Natural killer cell treated with Interleukin-12 subunit alpha and Interleukin-12 subunit beta and Interleukin-15 and Interleukin-18, amount 100 ng/mL, for 72 hours (primary cell): ENCODE measurements around the gene CCL23. TPM values are rescaled to one million over a fixed set of nuclear protein-coding genes. Genes with fewer than 3 reads are reported as not detected.
"Not testable (repeated sequence)": the region's sequence is repeated elsewhere in the genome, so short reads cannot be mapped to it uniquely, and the experiment has no call there.

Experiments
- ATAC-seq, 2 donors: fragments of 150-1000 bp; cut with Tn5 transposase in 1 of 2; sonication (Bioruptor Pico), chemical (Tn5 transposase) in 1 of 2; 2 replicates each; pipeline ENCODE4 v1.10.0; 2021
- DNase-seq: peaks from one replicate; pipeline ENCODE4 v3.0.0; 2022; ENCODE audit warnings: low spot score
- H3K27ac Mint-ChIP-seq, 2 donors: 1 replicate in 1 of 2; 2 replicates in 1 of 2; pipeline ENCODE4 v1.8.0; 2022; ENCODE audit warnings: mixed read lengths in 2 of 2, mild to moderate bottlenecking in 1 of 2, moderate library complexity in 1 of 2
- H3K27me3 Mint-ChIP-seq, 2 donors: 1 replicate in 1 of 2; 2 replicates in 1 of 2; pipeline ENCODE4 v1.8.0; 2022; ENCODE audit warnings: mixed read lengths in 2 of 2
- H3K36me3 Mint-ChIP-seq: one replicate; pipeline ENCODE4 v1.8.0; 2022; ENCODE audit warnings: mixed read lengths
- H3K4me1 Mint-ChIP-seq, 2 donors: 1 replicate in 1 of 2; 2 replicates in 1 of 2; pipeline ENCODE4 v1.8.0; 2022; ENCODE audit warnings: low read depth in 2 of 2, mixed read lengths in 2 of 2, mild to moderate bottlenecking in 1 of 2
- H3K4me3 Mint-ChIP-seq: one replicate; pipeline ENCODE4 v1.8.0; 2022; ENCODE audit warnings: mixed read lengths
- H3K9me3 Mint-ChIP-seq: 2 replicates; pipeline ENCODE4 v1.8.0; 2022; ENCODE audit warnings: mixed read lengths
- total RNA-seq, 2 donors: library from RNA; stranded (reverse); gene quantifications; one replicate each; pipeline ENCODE4 v1.2.3, GENCODE V29; 2022

CCL23 gene
- total RNA-seq, 2 donors from 2014 or later, result 1.7 TPM; not detected in 1

DNA sequence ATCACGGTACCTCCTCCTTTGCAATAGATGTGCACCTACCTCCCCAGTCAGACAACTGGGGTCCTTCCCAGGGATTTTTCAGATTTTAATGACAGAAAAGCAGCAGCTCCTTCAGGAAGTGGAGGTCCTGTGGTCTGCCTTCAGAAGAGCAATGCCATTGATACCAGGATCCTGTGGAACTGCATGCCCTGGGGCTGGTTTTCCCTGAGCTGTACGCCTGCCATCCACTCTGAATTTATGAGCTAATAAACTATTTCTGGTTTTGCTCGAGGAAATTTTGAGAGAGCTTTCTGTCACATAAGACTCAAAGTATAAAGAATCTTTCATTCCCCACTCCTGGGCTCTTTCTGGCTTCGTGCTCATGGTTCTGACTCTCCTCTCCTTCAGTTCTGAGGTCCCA, 10.0 kb upstream of the CCL23 start:
- no peak for DNase-seq
- no peaks in the 10 kb centered on the region for H3K36me3 Mint-ChIP-seq
- no peak overlapping the region for H3K4me3 Mint-ChIP-seq
- peaks cover 5 to 8% of the 10 kb centered on the region in 2 donors for H3K4me1 Mint-ChIP-seq
- H3K27me3 Mint-ChIP-seq, result no peaks in the 10 kb centered on the region
- ATAC-seq, result no peak
- no peak overlapping the region for H3K27ac Mint-ChIP-seq
- H3K9me3 Mint-ChIP-seq, result no peaks in the 10 kb centered on the region

DNA sequence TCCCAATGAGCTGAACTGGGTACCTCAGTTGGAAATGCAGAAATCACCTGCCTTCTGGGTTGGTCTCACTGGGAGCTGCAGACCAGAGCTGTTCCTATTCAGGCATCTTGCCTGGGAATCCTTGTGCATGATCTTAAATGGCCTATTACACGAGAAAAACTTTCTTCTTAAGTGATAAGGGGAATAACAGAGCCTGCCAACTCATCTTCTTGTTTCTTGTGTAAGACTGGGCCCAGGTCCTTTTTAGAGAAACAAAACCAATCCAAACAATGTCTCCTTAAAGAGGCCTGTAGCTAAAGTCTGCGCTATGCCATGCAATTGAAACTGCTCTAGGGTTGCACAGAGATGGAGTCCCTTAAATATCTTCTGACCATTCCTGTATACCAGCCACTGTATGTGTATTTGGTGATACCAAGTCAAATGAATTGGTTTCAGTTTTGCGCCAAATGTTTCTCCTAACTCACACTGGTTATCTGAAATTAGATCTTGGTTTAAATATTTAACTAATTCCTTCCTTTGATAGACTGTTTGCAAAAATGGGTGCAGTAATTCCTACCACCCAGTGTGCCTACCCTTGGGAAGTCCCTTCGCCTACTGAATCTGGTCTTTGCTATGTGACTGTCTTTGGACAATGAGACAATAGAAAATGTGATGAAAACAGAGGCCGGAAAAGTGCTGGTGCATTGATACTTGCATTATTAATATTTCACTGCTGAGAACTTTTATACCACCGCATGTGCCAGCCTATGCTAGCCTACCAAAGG, 6.5 kb upstream of the CCL23 start:
- Mint-ChIP-seq H3K27ac (no peak overlapping the region), H3K36me3 (peaks cover 7% of the 10 kb centered on the region), H3K9me3 (peaks cover 4% of the 10 kb centered on the region), H3K27me3 (peaks cover 0 to 5% of the 10 kb centered on the region in 2 donors), H3K4me1 (peaks cover 5 to 12% of the 10 kb centered on the region in 2 donors), H3K4me3 (no peak overlapping the region)
- no peak for ATAC-seq
- DNase-seq, result no peak

DNA sequence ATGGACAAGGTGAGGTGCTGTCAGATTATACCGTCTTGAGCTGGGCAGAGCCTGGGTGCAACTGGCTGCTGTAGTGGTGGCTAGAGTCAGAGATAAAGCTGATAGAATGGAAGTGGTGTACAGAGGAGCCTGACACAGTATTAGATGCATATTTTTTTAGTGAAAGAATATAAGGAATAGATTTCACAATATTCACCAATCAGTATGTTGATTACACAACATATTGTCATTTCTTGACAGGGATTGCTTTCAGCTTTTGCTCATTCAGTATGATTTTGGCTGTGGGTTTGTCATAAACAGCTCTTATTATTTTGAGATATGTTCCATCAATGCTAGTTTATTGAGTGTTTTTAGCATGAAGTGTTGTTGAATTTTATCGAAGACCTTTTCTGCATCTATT, 1.7 kb upstream of the CCL23 start:
- Mint-ChIP-seq H3K4me3 (no peak overlapping the region), H3K36me3 (peaks cover 7% of the 10 kb centered on the region), H3K27me3 (peaks cover 0 to 5% of the 10 kb centered on the region in 2 donors), H3K27ac (no peak overlapping the region), H3K4me1 (peaks cover 11 to 21% of the 10 kb centered on the region in 2 donors), H3K9me3 (peaks cover 4% of the 10 kb centered on the region)
- ATAC-seq (no peak), DNase-seq (no peak)

DNA sequence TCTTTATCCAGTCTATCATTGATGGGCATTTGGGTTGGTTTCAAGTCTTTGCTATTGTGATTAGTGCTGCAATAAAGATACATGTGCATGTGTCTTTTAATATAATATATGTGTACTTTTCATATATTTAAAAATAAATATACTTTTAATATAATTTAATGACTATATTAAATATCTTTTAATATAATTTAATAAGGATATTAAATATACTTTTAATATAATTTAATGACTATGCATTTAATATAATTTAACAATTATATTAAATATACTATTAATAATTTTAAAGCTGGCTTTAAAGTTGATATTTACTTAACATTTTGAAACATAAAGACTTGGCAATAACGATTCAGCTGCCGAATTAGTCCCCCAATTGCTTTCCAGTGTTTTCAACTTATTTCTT, 1.2 kb downstream of the CCL23 start:
- H3K4me1 Mint-ChIP-seq, result peaks cover 20 to 21% of the 10 kb centered on the region in 2 donors
- no peak overlapping the region for H3K27ac Mint-ChIP-seq
- H3K27me3 Mint-ChIP-seq, result no peaks in the 10 kb centered on the region
- no peak for ATAC-seq
- no peaks in the 10 kb centered on the region for H3K36me3 Mint-ChIP-seq
- H3K4me3 Mint-ChIP-seq, result no peak overlapping the region
- no peak for DNase-seq
- no peaks in the 10 kb centered on the region for H3K9me3 Mint-ChIP-seq

DNA sequence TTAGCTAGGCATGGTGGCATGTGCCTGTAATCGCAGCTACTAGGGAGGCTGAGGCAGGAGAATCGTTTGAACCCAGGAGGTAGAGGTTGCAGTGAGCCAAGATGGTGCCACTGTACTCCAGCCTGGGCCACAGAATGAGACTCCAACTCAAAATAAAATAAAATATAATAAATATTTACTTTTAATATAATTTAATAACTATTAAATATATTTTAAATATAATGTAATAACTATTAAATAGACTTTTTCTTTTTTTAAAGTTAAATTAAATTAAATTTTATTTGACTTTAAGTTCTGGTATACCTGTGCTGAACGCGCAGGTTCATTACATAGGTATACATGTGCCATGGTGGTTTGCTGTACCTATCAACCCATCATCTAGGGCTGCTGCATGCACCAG, 1.9 kb downstream of the CCL23 start:
- not testable (repeated sequence) for ATAC-seq, DNase-seq, H3K4me3 Mint-ChIP-seq, H3K9me3 Mint-ChIP-seq, H3K27ac Mint-ChIP-seq, H3K27me3 Mint-ChIP-seq, H3K36me3 Mint-ChIP-seq
- peaks cover 26 to 27% of the 10 kb centered on the region in 2 donors for H3K4me1 Mint-ChIP-seq

DNA sequence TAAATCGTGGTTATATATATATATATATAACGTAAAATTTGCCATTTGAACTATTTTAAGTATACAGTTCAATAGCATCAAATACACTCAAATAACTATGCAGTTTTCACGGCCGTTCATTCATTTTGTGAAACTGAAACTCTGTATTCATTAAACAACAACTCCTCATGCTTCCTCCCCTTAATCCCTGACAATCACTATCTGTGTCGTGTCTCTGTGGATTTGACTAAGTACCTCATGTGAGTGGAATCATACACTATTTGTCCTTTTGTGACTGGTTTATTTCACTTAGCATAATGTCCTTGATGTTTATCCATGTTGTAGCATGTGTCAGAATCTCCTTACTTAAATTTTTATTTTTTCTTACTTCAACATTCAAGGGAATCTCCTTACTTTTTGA, 2.8 kb downstream of the CCL23 start:
- no peak overlapping the region for H3K27ac Mint-ChIP-seq
- ATAC-seq (no peak), DNase-seq (no peak)
- H3K27me3 Mint-ChIP-seq, result no peaks in the 10 kb centered on the region
- no peak overlapping the region for H3K4me3 Mint-ChIP-seq
- peaks cover 32 to 33% of the 10 kb centered on the region in 2 donors for H3K4me1 Mint-ChIP-seq
- H3K36me3 Mint-ChIP-seq, result no peaks in the 10 kb centered on the region
- H3K9me3 Mint-ChIP-seq, result no peaks in the 10 kb centered on the region

DNA sequence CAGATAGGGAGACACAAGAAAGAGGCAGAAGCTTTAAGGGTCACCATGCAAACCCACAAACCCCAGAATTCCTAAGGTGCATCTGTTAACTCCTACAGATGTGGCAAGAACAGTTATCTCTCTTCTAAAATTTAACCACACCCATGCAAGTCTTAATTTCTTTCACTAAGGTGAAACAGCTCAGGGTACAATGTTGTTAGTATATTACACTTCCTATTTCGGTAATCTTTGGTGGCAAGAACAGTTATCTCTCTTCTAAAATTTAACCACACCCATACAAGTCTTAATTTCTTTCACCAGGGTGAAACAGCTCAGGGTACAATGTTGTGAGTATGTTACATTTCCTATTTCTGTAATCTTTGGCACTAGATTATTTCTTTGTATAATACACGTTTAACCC, 6.6 kb downstream of the CCL23 start:
- no peaks in the 10 kb centered on the region for H3K36me3 Mint-ChIP-seq
- peak overlapping the region in 1 of 2 donors; percentile 47 for H3K27ac Mint-ChIP-seq
- ATAC-seq (no peak), DNase-seq (no peak)
- H3K27me3 Mint-ChIP-seq, result no peaks in the 10 kb centered on the region
- H3K9me3 Mint-ChIP-seq, result no peaks in the 10 kb centered on the region
- no peak overlapping the region for H3K4me3 Mint-ChIP-seq
- H3K4me1 Mint-ChIP-seq, result peaks cover 19 to 24% of the 10 kb centered on the region in 2 donors

DNA sequence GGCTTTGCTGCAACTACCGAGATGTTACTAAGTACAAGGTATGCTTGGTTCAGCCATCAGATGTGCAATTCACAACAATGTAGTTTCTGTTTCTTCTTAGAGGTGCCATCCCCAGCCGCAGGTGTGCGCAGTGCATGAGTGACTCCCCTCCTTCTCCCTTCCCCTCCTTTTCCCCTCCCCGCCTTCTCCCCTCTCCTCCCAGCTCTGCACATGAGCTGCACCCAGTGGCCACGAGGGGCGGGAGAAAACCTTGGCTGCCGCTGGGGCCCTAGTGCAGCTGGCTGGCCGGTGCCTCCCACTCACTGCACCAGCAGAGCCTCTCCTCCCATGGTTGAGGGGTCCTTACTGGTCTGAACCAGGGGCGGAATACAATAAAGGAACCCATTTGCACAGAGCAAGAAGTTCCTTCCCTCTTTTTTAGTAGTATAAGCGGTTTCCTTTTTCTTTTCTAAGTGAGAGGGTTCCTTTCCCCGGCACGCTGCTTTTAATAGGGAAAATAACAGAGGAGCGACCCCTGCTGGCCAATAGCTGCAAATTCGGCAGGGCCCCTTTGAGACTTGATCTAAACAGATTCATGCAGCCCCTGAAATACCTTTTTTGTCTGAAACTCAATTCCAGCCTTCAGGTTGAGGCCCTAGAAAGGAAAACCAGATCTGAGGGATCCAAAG, 8.6 kb downstream of the CCL23 start:
- no peak for DNase-seq
- no peaks in the 10 kb centered on the region for H3K27me3 Mint-ChIP-seq
- H3K9me3 Mint-ChIP-seq, result no peaks in the 10 kb centered on the region
- ATAC-seq, result no peak
- no peak overlapping the region for H3K4me3 Mint-ChIP-seq
- no peak overlapping the region for H3K27ac Mint-ChIP-seq
- H3K4me1 Mint-ChIP-seq, result peaks cover 27 to 35% of the 10 kb centered on the region in 2 donors
- H3K36me3 Mint-ChIP-seq, result no peaks in the 10 kb centered on the region

DNA sequence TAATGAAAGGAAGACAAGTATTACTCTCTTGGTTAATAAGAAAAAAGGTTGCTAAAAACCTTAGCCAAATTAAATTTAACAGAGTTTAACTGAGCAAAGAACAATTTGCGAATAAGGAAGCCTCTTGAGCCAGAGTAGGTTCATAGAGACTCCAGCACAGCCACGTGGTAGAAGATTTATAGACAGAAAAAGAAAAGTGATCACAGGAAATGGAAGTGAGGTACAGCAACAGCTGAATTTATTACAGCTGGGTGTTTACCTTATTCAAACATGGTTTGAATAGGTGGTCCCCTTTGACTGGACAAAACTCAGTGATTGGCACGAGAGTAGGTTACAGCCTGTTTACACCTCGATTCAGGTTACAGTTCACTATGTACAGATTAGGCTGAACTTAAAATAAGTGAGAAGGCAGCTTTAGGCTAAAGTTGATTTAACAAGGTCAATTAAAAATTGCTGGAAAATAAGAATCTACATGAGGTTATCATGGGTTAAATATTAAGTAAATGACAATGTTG, 13.1 kb downstream of the CCL23 start:
- ATAC-seq, result no peak
- no peaks in the 10 kb centered on the region for H3K9me3 Mint-ChIP-seq
- no peak for DNase-seq
- H3K4me1 Mint-ChIP-seq, result peaks cover 14 to 17% of the 10 kb centered on the region in 2 donors
- H3K27ac Mint-ChIP-seq, result peak overlapping the region; percentile 53 to 71
- H3K27me3 Mint-ChIP-seq, result no peaks in the 10 kb centered on the region
- H3K36me3 Mint-ChIP-seq, result no peaks in the 10 kb centered on the region
- peak overlapping the region; percentile 46 for H3K4me3 Mint-ChIP-seq

DNA sequence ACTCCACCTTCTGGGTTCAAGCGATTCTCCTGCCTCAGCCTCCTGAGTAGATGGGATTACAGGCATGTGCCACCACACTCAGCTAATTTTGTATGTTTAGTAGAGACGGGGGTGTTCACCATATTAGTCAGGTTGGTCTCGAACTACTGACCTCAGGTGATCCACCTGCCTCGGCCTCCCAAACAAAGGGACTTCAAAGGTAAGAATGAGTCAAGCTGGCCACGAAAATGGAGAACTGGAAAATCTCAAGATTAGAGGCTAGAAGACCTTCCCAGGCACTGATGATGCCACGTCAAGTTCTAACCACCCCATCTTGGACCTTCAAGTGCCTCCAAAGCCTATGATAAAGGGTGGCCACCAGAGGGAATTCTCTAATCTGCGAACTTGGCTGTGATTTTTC, 15.1 kb downstream of the CCL23 start:
- Mint-ChIP-seq H3K4me1 (peaks cover 20 to 25% of the 10 kb centered on the region in 2 donors), H3K27me3 (peaks cover 0 to 2% of the 10 kb centered on the region in 2 donors), H3K36me3 (no peaks in the 10 kb centered on the region), H3K27ac (no peak overlapping the region), H3K9me3 (no peaks in the 10 kb centered on the region), H3K4me3 (no peak overlapping the region)
- ATAC-seq (no peak), DNase-seq (no peak)

DNA sequence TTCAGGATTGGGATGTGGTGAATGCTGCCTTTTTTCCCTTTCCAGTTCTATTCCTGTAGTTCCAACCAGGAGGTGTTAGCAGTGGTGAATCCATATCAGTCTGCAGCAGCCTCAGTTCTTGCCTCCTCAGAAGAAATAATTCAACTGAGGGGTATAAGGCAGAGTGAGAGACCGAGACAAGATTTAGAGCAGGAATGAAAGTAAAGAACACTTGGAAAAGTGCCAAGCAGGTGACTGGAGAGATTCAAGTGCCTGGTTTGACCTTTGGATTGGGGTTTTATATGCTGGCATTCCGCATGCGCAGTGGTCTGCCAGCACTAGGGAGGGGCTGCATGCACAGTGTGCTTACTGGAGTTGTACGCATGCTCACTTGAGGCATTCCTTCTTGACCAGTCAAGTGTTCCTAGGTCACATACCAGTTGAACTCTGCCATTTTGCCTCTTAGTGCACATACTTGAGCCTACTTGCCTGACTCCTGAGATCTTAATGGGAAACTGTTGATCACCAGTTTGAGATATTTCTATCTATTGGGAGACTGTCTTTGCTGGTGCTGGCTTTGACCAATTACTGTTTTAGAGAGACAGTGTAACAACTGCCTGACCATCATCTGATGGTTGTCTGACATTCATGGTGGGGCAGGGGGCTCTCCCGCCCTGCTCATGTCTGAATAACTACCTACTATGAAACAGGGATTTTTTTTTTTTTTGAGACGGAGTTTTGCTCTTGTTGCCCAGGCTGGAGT, 15.7 kb downstream of the CCL23 start:
- Mint-ChIP-seq H3K36me3 (no peaks in the 10 kb centered on the region), H3K27me3 (peaks cover 0 to 2% of the 10 kb centered on the region in 2 donors), H3K4me3 (no peak overlapping the region), H3K4me1 (peaks cover 20 to 25% of the 10 kb centered on the region in 2 donors), H3K9me3 (no peaks in the 10 kb centered on the region), H3K27ac (no peak overlapping the region)
- no peak for DNase-seq
- ATAC-seq, result no peak

DNA sequence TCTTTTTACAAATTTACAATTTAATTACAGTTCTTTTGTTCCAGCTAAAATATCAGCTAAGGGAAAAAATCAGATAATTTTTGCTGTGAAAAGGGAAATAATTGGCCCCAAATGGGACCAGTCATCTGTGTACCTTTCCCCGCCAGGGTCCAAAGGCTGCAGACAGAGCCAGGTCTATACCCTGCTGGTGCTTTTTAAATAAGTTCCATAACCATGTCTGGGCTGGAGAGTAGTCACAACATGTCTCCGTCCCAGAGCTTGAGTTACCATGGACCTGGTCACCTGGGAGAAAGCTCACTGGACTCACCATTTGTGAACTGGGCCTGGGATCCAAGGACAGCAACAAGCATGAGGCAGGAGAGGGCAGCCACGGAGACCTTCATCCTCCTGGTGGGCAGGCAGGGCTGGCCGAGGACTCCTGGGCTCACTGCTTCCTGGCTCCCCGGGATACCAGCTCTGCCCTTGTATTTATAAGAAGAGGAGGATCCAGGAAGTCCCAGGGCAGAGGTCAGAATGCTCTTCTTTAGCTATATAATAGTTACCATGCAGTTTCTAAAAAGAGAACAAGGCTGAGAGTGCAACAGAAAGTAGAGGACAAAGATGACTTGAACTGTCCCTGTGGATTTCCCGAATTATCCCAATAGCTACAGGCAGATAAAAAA, 16.5 kb downstream of the CCL23 start, which contains the start of gene CCL15:
TSS of gene CCL15 (minus strand) at position 444 of the 662 bp plus-strand sequence. CDS start at position 383, 61 bp downstream.
- Mint-ChIP-seq H3K9me3 (no peaks in the 10 kb centered on the region), H3K27me3 (peaks cover 0 to 2% of the 10 kb centered on the region in 2 donors), H3K36me3 (no peaks in the 10 kb centered on the region), H3K27ac (peak within 1 kb of the TSS in 1 of 2 donors; percentile 2), H3K4me3 (no peak within 1 kb of the TSS), H3K4me1 (peaks cover 25% of the 10 kb centered on the region in 2 donors)
- no peak for ATAC-seq
- DNase-seq, result no peak

DNA sequence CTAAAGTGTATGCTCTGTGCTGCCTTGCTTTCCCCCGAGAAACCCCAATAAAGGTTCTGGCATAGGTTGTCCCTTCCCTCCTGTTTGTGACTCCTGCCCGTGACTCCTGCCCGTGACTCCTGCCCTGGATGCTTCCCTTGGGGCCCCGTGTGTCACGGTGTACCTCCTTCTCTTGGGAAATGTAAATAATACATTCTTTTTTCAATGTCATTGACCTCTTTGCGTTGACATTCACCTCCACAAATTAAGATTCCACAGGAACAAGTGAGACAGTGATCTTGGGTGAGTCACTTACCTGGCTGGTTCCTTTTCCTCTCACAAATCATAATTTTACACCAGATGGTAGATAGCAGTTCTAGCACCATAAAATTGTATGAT, 17.1 kb downstream of the CCL23 start:
- Mint-ChIP-seq H3K27me3 (peaks cover 0 to 2% of the 10 kb centered on the region in 2 donors), H3K27ac (peak overlapping the region in 1 of 2 donors; percentile 2), H3K4me3 (no peak overlapping the region), H3K9me3 (no peaks in the 10 kb centered on the region), H3K4me1 (peaks cover 21 to 25% of the 10 kb centered on the region in 2 donors), H3K36me3 (no peaks in the 10 kb centered on the region)
- ATAC-seq (no peak), DNase-seq (no peak)
